PC-3 (cell line): ENCODE measurements around the gene SEMA6B. TPM values are rescaled to one million over a fixed set of nuclear protein-coding genes. Genes with fewer than 3 reads are reported as not detected.

Source experiments
- ATAC-seq: fragments of 200-7000 bp; cut with Tn5 transposase; 2 replicates; pipeline ENCODE4 v1.9.1; 2020; ENCODE audit warnings: mild to moderate bottlenecking, moderate library complexity
- BruUV-seq: library from RNA; stranded (reverse); fragments of 400-500 nt; replicated peaks from 2 replicates; lab custom pipeline; 2021; lab: Mats Ljungman, UMichigan
- CTCF ChIA-PET: fragments of 300-600 bp; sonication (Branson Sonifier 250); formaldehyde crosslinking; loops from one replicate; lab custom pipeline; 2022; ENCODE audit warnings: antibody characterized with exemption; lab: Charles Lee
- POLR2A ChIA-PET: fragments of 300-600 bp; sonication (Branson Sonifier 250); formaldehyde crosslinking; loops from one replicate; lab custom pipeline; 2022; ENCODE audit warnings: antibody characterized with exemption; ENCODE audit not compliant: unreplicated experiment; lab: Charles Lee
- DNase-seq: peaks from one replicate; pipeline ENCODE4 v3.0.0-alpha.2; 2015
- H2AFZ ChIP-seq: fragments of 300-600 bp; sonication (generic); 2 replicates; pipeline ENCODE4 v1.6.0; 2016; ENCODE audit warnings: antibody characterized with exemption, low read length
- H3F3A ChIP-seq: fragments of 300-600 bp; sonication (generic); one replicate; pipeline ENCODE4 v1.6.0; 2017; ENCODE audit warnings: antibody characterized with exemption, low read length, control low read depth, mild to moderate bottlenecking; ENCODE audit not compliant: unreplicated experiment
- H3K27ac ChIP-seq: fragments of 300-600 bp; sonication (generic); 2 replicates; pipeline ENCODE4 v1.5.1; 2016; ENCODE audit warnings: mild to moderate bottlenecking, low read length
- H3K27me3 ChIP-seq: fragments of 300-600 bp; sonication (generic); 2 replicates; pipeline ENCODE4 v1.6.1; 2016; ENCODE audit warnings: low read length, mixed read lengths
- H3K36me3 ChIP-seq: fragments of 300-600 bp; sonication (generic); 2 replicates; pipeline ENCODE4 v1.6.1; 2016; ENCODE audit warnings: low read depth, mixed run types, low read length, mixed read lengths
- H3K4me1 ChIP-seq: fragments of 300-600 bp; sonication (generic); 2 replicates; pipeline ENCODE4 v1.5.1; 2016; ENCODE audit warnings: low read length; ENCODE audit not compliant: insufficient read depth
- H3K4me2 ChIP-seq: fragments of 300-600 bp; sonication (generic); 2 replicates; pipeline ENCODE4 v1.6.0; 2016; ENCODE audit warnings: low read length
- H3K4me3 ChIP-seq: fragments of 300-600 bp; sonication (generic); 2 replicates; pipeline ENCODE4 v1.5.1; 2016; ENCODE audit warnings: mild to moderate bottlenecking, low read length, mixed read lengths
- H3K79me2 ChIP-seq: fragments of 300-600 bp; sonication (generic); 2 replicates; pipeline ENCODE4 v1.6.1; 2017; ENCODE audit warnings: low read length, mixed read lengths
- H3K9ac ChIP-seq: fragments of 300-600 bp; sonication (generic); 2 replicates; pipeline ENCODE4 v1.6.0; 2016; ENCODE audit warnings: mild to moderate bottlenecking, low read length
- H3K9me2 ChIP-seq: fragments of 300-600 bp; sonication (generic); replicated peaks from 2 replicates; pipeline ENCODE4 v1.6.1; 2016; ENCODE audit warnings: mixed run types, low read length, mixed read lengths
- H3K9me3 ChIP-seq: fragments of 300-600 bp; sonication (generic); 2 replicates; pipeline ENCODE4 v1.6.1; 2016; ENCODE audit warnings: low read length, mixed read lengths
- H4K20me1 ChIP-seq: fragments of 300-600 bp; sonication (generic); 2 replicates; pipeline ENCODE4 v1.6.1; 2016; ENCODE audit warnings: low read length, mixed read lengths
- CTCF ChIP-seq: fragments of 300-600 bp; sonication (generic); conservative IDR thresholded peaks from 2 replicates; pipeline ENCODE4 v1.5.1; 2017; ENCODE audit warnings: antibody characterized with exemption, low read depth, mild to moderate bottlenecking, low read length
- EZH2 ChIP-seq: fragments of 300-600 bp; sonication (generic); IDR thresholded peaks from one replicate; pipeline ENCODE4 v1.6.1; 2017; ENCODE audit warnings: antibody characterized with exemption, mild to moderate bottlenecking, low read length; ENCODE audit not compliant: unreplicated experiment
- EZH2phosphoT487 ChIP-seq: fragments of 300-600 bp; sonication (generic); IDR thresholded peaks from 2 replicates; pipeline ENCODE4 v1.6.1; 2018; ENCODE audit warnings: mild to moderate bottlenecking, antibody characterized with exemption, low read length, borderline replicate concordance
- intact Hi-C: fragments of 100-400 bp; cut with micrococcal nuclease; formaldehyde crosslinking; loops from 2 replicates; pipeline ENCODE4 v1.9.0; 2023
- total RNA-seq: library from RNA; depleted of rRNA; stranded (reverse); fragments of >200 nt; gene quantifications from 2 replicates; pipeline ENCODE4 v1.2.3, GENCODE V29; 2014

SEMA6B gene
- total RNA-seq, 1 experiment from 2014 or later: 9.0 TPM

DNA sequence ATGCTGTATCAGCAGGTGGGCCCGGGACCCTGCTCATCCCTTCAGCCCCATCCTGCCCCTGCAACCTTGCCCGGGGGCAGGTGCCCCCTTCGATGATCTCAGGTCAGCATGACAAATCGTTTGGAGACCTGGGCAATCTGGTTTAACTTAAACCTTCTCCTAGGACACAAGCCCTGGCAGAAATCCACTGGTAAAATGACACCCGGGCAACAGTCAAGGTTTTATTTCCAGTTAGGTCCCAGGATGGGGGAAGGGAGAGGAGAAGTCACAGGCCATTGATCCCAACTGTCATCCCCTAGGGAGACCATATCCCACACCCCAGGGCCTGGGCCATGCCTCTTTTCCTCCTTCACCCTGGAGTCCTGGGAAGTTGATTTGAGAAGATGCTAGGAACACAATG lies 22.7 kb downstream of the SEMA6B start:
- H3K36me3 ChIP-seq: no peaks in the 10 kb centered on the region
- intact Hi-C loops: no loop called here
- no peaks in the 10 kb centered on the region for H3K9me2 ChIP-seq
- no peaks in the 10 kb centered on the region for H3K79me2 ChIP-seq
- ATAC-seq (no peak), DNase-seq (peak; percentile 55)
- H3K9ac ChIP-seq: no peak overlapping the region
- no peak for TF ChIP-seq CTCF
- no peak for TF ChIP-seq EZH2phosphoT487
- no peak for TF ChIP-seq EZH2
- H3K9me3 ChIP-seq: no peaks in the 10 kb centered on the region
- no TSS peak for BruUV-seq
- H4K20me1 ChIP-seq: no peaks in the 10 kb centered on the region
- H3K4me2 ChIP-seq: peak overlapping the region; percentile 6
- H3K4me3 ChIP-seq: no peak overlapping the region
- no peaks in the 10 kb centered on the region for H3F3A ChIP-seq
- POLR2A ChIA-PET: no interaction called here
- CTCF ChIA-PET: interaction anchor here (0.8 kb wide), 1 partner anchor 264 kb away, joined by 3 read pairs; no protein-coding TSS in a partner anchor
- peaks cover 24% of the 10 kb centered on the region for H3K4me1 ChIP-seq
- H3K27me3 ChIP-seq: no peaks in the 10 kb centered on the region
- H2AFZ ChIP-seq: peak overlapping the region; percentile 35; the same call in 1 of the 2 replicates
- no peak overlapping the region for H3K27ac ChIP-seq

DNA sequence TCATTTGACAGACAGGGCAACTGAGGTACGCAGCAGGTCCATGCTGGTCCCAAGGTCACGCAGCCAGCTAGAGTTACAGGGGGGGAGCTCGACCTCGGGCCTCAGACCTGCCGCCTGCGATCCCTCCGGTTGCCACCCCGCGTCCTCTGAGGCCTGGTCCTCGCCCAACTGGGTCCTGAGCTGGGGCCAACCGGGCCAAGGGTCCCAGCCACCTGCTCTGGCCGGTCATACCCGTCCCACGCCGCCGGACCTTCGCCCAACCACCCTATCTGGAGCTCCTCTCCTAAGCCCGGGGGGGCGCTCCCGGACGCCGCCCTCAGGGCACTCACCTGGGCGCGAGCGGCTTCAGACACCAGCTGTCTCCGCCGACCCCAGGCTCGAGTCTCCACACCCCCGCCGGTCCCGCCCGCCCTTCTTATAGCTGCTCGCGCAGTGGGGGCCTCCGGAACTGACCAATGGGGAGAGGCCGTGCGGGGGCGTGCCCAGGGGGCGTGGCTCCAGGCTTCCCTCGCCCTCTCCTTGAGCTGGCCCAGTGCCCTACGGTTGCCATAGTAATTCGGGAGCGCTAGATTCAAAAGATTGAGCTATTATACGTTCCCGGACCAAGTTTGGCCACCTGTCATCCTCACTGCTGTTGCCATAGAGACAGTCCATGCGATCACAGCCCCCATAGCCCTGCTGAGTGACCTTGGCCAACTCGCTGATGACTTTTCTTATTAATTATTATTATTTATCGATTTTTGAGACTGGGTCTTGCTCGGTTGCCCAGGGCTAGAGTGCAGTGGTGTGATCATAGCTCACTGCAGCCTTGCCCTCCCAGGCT lies 24.4 kb downstream of the SEMA6B start, which contains the start of gene PLIN5:
TSS of gene PLIN5 (minus strand) at position 389 of the 823 bp plus-strand sequence. CDS start 1,150 bp downstream, outside the sequence.
- TF ChIP-seq EZH2: no peak
- TF ChIP-seq CTCF: no peak; the same call in 1 of the 2 replicates
- no peak for TF ChIP-seq EZH2phosphoT487
- H3K9me3 ChIP-seq: no peaks in the 10 kb centered on the region
- ATAC-seq (peak; percentile 77), DNase-seq (peak; percentile 83)
- no peaks in the 10 kb centered on the region for H3F3A ChIP-seq
- no peak within 1 kb of the TSS for H3K27ac ChIP-seq
- CTCF ChIA-PET: interaction anchor here (0.6 kb wide), 1 partner anchor 12 kb away, joined by 4 read pairs; no protein-coding TSS in a partner anchor
- H3K27me3 ChIP-seq: no peaks in the 10 kb centered on the region
- TSS peak; percentile 39 for BruUV-seq
- H3K79me2 ChIP-seq: no peaks in the 10 kb centered on the region
- peaks cover 24% of the 10 kb centered on the region for H3K4me1 ChIP-seq
- peak within 1 kb of the TSS; percentile 92 for H3K4me2 ChIP-seq
- POLR2A ChIA-PET: interaction anchor here (0.6 to 0.7 kb wide), 4 partner anchors 12 to 259 kb away, joined by 3 to 5 read pairs (median 4); no protein-coding TSS in a partner anchor
- intact Hi-C loops: no loop called here
- peak within 1 kb of the TSS; percentile 79 for H2AFZ ChIP-seq
- no peaks in the 10 kb centered on the region for H3K36me3 ChIP-seq
- H4K20me1 ChIP-seq: no peaks in the 10 kb centered on the region
- H3K4me3 ChIP-seq: peak within 1 kb of the TSS; percentile 63
- H3K9ac ChIP-seq: no peak within 1 kb of the TSS
- H3K9me2 ChIP-seq: no peaks in the 10 kb centered on the region
